Calu3 (cell line): ENCODE measurements around the gene MLPH. TPM values are rescaled to one million over a fixed set of nuclear protein-coding genes. Genes with fewer than 3 reads are reported as not detected.

Source experiments
- BruUV-seq: library from RNA; stranded (reverse); fragments of 400-500 nt; replicated peaks from 2 replicates; lab custom pipeline; 2021; lab: Mats Ljungman, UMichigan
- CTCF ChIA-PET: fragments of 300-600 bp; sonication (Branson Sonifier 250); formaldehyde crosslinking; loops from one replicate; lab custom pipeline; 2022; ENCODE audit warnings: antibody characterized with exemption; lab: Charles Lee
- DNase-seq: peaks from one replicate; pipeline ENCODE4 v3.0.0; 2022
- H3K27ac Mint-ChIP-seq: one replicate; pipeline ENCODE4 v1.8.0; 2022; ENCODE audit warnings: mixed read lengths; ENCODE audit not compliant: unreplicated experiment
- H3K27me3 Mint-ChIP-seq: one replicate; pipeline ENCODE4 v1.8.0; 2022; ENCODE audit warnings: mixed read lengths; ENCODE audit not compliant: unreplicated experiment
- H3K36me3 Mint-ChIP-seq: one replicate; pipeline ENCODE4 v1.8.0; 2022; ENCODE audit warnings: mild to moderate bottlenecking, moderate library complexity, mixed read lengths; ENCODE audit not compliant: insufficient read depth, unreplicated experiment
- H3K4me1 Mint-ChIP-seq: one replicate; pipeline ENCODE4 v1.8.0; 2022; ENCODE audit warnings: mild to moderate bottlenecking, low read depth, mixed read lengths; ENCODE audit not compliant: unreplicated experiment
- H3K4me3 Mint-ChIP-seq: one replicate; pipeline ENCODE4 v1.8.0; 2022; ENCODE audit warnings: mild to moderate bottlenecking, low read depth, moderate library complexity, mixed read lengths; ENCODE audit not compliant: unreplicated experiment
- H3K9me3 Mint-ChIP-seq: one replicate; pipeline ENCODE4 v1.8.0; 2022; ENCODE audit warnings: low read depth, mixed read lengths; ENCODE audit not compliant: unreplicated experiment
- intact Hi-C: fragments of 100-400 bp; cut with micrococcal nuclease; formaldehyde crosslinking; loops from one replicate; pipeline ENCODE4 v1.10.0; 2022; ENCODE audit not compliant: unreplicated experiment
- total RNA-seq: library from RNA; stranded (reverse); gene quantifications from 2 replicates; pipeline ENCODE4 v1.2.3, GENCODE V29; 2022
- TF ChIP-seq, protein P1 (sequence below): fragments of 200-600 bp; IDR thresholded peaks from one replicate; pipeline ENCODE4 v1.8.0; 2022; ENCODE audit warnings: antibody characterized with exemption; ENCODE audit not compliant: unreplicated experiment

The MLPH gene
- total RNA-seq, 1 experiment from 2014 or later, result 39.8 TPM

DNA sequence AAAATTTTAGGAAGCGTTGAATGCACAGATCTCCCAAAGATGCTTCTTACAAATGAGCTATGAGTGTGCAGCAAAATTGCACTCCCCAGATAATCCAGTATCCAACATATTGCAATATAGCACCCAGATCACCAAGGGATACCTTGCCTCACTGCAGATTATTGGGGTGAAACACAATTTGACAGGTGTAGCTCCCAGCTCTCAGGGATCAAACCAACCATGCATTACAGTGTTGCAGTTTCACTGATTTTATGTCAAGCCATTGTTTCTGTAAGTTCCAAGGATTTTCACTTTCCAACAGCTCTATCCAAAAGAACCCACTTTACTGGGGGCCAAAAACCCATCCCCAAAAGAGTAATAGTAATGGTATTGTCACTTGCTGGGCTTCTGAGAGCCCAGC lies 68.5 kb downstream of the MLPH start:
- H3K4me1 Mint-ChIP-seq, result no peaks in the 10 kb centered on the region
- H3K27me3 Mint-ChIP-seq, result peaks cover 14% of the 10 kb centered on the region
- CTCF ChIA-PET, result no interaction called here
- H3K27ac Mint-ChIP-seq, result no peak overlapping the region
- H3K4me3 Mint-ChIP-seq, result no peak overlapping the region
- no peaks in the 10 kb centered on the region for H3K36me3 Mint-ChIP-seq
- no peak for DNase-seq
- TF ChIP-seq, protein P1, sequence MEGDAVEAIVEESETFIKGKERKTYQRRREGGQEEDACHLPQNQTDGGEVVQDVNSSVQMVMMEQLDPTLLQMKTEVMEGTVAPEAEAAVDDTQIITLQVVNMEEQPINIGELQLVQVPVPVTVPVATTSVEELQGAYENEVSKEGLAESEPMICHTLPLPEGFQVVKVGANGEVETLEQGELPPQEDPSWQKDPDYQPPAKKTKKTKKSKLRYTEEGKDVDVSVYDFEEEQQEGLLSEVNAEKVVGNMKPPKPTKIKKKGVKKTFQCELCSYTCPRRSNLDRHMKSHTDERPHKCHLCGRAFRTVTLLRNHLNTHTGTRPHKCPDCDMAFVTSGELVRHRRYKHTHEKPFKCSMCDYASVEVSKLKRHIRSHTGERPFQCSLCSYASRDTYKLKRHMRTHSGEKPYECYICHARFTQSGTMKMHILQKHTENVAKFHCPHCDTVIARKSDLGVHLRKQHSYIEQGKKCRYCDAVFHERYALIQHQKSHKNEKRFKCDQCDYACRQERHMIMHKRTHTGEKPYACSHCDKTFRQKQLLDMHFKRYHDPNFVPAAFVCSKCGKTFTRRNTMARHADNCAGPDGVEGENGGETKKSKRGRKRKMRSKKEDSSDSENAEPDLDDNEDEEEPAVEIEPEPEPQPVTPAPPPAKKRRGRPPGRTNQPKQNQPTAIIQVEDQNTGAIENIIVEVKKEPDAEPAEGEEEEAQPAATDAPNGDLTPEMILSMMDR, result no peak
- no TSS peak for BruUV-seq
- intact Hi-C loops, result no loop called here
- no peaks in the 10 kb centered on the region for H3K9me3 Mint-ChIP-seq

- intact Hi-C loops, result no loop called here
Observed at GRCh38 chr2:237556773-237557632, 70.0 kb downstream of the MLPH start.

DNA sequence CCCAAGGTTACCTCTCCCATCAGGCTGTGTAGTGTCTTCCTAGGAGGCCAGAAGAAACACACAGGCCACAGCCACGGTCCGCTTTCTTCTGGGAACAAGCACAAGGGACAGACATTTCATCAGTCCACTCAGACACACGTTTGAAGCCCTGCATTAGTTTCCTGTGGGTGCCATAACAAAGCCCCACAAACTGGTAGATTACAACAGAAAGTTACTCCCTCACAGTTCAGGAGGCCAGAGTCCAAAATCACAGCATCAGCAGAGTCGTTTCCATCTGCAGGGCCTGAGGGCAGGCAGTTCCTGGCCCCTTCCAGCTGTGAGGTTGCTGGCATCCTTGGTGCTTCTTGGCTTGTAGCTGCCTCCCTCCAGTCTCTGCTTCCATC lies 70.6 kb downstream of the MLPH start:
- Mint-ChIP-seq H3K4me3 (no peak overlapping the region), H3K4me1 (no peaks in the 10 kb centered on the region), H3K36me3 (no peaks in the 10 kb centered on the region), H3K27me3 (peaks cover 14% of the 10 kb centered on the region), H3K9me3 (no peaks in the 10 kb centered on the region), H3K27ac (no peak overlapping the region)
- intact Hi-C loops, result no loop called here
- no TSS peak for BruUV-seq
- TF ChIP-seq, protein P1, result no peak
- DNase-seq, result no peak
- CTCF ChIA-PET, result interaction anchor here (1.6 kb wide), 1 partner anchor 14 kb away, joined by 3 read pairs; no protein-coding TSS in a partner anchor

More at GRCh38 chr2:237556773-237557632, 70.0 kb downstream of the MLPH start:
- no TSS peak for BruUV-seq
- CTCF ChIA-PET, result interaction anchor here (1.6 kb wide), 1 partner anchor 15 kb away, joined by 3 read pairs; no protein-coding TSS in a partner anchor
- H3K4me3 Mint-ChIP-seq, result no peak overlapping the region
- H3K9me3 Mint-ChIP-seq, result no peaks in the 10 kb centered on the region
- no peak overlapping the region for H3K27ac Mint-ChIP-seq
- H3K4me1 Mint-ChIP-seq, result no peaks in the 10 kb centered on the region
- TF ChIP-seq, protein P1, result no peak
- H3K27me3 Mint-ChIP-seq, result peaks cover 14% of the 10 kb centered on the region
- DNase-seq, result no peak
- no peaks in the 10 kb centered on the region for H3K36me3 Mint-ChIP-seq

- Mint-ChIP-seq H3K9me3 (no peaks in the 10 kb centered on the region), H3K27me3 (peaks cover 14% of the 10 kb centered on the region), H3K4me1 (no peaks in the 10 kb centered on the region), H3K4me3 (no peak overlapping the region), H3K27ac (no peak overlapping the region), H3K36me3 (no peaks in the 10 kb centered on the region)
- no TSS peak for BruUV-seq
- CTCF ChIA-PET, result no interaction called here
- TF ChIP-seq, protein P1, result no peak
- no peak for DNase-seq
- intact Hi-C loops, result no loop called here
Observed at GRCh38 chr2:237558961-237559641, 72.0 kb downstream of the MLPH start.
